Frontal cortex (tissue), 4 donors: ENCODE results near the gene RPRD2. TPM values are rescaled to one million over a fixed set of nuclear protein-coding genes. Genes with fewer than 3 reads are reported as not detected.
"Not testable (repeated sequence)": the region's sequence is repeated elsewhere in the genome, so short reads cannot be mapped to it uniquely, and the experiment has no call there.

Experiments used
- DNase-seq, 2 donors: peaks; one replicate each; pipeline ENCODE4 v3.0.0; 2012; ENCODE audit warnings: low spot score in 2 of 2
- FAIRE-seq: peaks from 2 replicates; lab custom pipeline; 2012; peaks lifted over from hg19 to GRCh38; lab: Jason Lieb, UNC
- total RNA-seq: library from RNA; depleted of rRNA; stranded (reverse); fragments of >200 nt; gene quantifications from one replicate; pipeline ENCODE4 v1.2.3, GENCODE V29; 2014
- donor health status: control.
- donor health status: control.
- donor health status: control.

The RPRD2 gene
- total RNA-seq, 1 donor from 2014 or later: 15.5 TPM

DNA sequence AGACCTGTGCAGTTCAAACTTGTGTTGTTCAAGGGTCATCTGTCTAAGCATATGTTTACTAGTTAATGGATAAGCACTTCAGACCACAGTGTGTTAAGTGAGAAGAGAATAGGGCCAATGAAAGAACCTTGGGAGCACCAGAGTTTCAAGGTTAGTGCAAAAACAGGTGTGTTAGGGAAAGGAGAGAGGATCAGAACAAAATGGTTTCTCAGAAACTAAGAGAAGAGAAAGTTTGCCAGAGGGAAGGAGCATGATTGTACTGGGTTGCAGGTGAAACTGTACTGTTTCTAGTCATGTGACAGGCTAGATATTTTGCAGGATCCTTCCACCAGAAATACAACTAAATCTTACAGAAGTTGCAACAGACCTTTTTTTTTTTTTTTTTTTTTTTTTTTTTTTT lies 23.3 kb downstream of the RPRD2 start:
- FAIRE-seq (no peak), DNase-seq (no peak)

DNA sequence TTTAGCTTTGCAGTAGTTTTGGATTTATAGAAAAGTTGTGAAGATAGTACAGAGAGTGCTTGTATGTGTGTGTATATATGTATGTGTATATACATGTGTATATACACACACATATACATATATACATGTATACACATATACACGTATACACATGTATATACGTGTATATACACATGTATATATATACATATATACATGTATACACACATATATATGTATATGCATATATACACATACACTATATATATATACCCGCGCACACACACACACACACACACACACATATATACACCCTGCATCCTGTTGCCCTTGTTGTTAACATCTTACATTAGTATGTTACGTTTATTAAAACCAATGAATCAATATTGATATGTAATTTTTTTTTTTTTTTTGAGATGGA lies 24.3 kb downstream of the RPRD2 start:
- no peak for FAIRE-seq
- no peak for DNase-seq

DNA sequence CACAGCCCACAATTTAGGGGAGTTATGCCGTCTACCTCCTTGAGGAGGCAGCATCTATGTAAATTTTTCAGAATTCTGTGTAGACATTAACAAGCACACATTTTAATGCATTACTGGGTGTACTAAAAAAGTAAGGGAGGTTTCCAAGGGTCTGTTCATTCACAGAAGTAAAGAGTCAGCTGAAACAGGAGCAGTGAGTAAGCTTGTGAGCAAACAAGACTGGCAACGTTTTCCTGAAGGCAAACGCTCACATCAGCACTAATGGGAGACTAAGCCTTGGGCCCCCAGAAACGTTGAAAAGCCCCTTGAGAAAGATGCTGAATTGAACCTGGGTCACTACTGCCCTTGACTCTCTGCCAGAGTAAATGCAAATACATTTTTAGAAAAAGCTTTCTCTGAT lies 25.7 kb downstream of the RPRD2 start:
- no peak for DNase-seq
- FAIRE-seq: no peak

DNA sequence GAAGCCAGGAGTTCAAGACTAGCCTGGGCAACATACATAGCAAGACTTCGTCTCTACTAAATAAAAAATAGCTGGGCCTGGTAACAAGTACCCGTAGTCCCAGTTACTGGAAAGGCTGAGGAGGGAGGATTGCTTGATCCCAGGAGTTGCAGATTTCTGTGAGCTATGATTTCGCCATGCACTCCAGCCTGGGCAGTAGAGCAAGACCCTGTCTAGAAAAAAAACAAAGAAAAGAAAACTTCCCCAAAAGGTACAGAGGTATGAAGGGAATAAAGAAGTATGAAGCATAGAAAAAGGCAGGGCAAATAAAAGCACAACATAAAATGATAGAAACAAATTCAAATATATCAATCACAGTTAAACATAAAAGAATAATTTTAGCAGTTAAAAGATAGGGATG lies 28.7 kb downstream of the RPRD2 start:
- FAIRE-seq: no peak
- no peak for DNase-seq

GRCh38 chr1:150395115-150395514 lies 31.2 kb downstream of the RPRD2 start:
- not testable (repeated sequence) for FAIRE-seq, DNase-seq

GRCh38 chr1:150397392-150398032 lies 33.6 kb downstream of the RPRD2 start:
- FAIRE-seq: no peak
- DNase-seq: no peak

DNA sequence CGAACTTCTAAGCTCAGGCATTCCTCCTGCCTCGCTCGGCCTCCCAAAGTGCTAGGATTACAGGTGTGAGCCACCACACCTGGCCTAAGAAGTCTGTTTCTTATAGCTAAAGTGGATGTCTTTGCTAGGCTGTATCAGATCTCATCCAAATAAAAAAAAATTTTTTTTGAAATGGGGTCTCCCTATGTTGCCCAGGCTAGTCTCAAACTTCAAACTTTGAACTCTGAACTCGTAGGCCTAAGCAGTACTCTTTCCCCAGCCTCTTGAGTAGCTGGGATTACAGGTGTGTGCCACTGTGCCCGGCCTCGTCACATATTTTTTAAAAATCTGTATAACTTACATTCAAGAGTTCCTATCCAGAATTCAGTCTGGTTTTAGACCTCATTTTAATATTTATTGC lies 40.5 kb downstream of the RPRD2 start:
- FAIRE-seq: no peak
- DNase-seq: no peak

DNA sequence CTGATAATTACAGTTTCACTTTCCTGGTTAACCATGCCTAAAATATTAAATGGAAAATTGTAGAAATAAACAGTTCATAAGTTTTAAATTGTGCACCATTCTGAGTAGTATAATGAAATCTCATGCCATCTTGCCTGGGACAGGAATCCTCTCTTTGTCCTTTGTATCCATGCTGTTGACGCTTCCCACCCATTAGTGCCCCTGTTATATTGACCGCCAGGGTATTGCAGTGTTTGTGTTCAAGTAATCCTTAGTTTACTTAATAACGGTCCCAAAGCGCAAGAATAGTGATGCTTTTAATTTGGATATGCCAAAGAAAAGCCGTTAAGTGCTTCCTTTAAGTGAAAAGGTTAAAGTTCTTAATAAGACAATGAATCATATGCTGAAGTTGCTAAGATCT lies 41.7 kb downstream of the RPRD2 start:
- DNase-seq: no peak
- no peak for FAIRE-seq

DNA sequence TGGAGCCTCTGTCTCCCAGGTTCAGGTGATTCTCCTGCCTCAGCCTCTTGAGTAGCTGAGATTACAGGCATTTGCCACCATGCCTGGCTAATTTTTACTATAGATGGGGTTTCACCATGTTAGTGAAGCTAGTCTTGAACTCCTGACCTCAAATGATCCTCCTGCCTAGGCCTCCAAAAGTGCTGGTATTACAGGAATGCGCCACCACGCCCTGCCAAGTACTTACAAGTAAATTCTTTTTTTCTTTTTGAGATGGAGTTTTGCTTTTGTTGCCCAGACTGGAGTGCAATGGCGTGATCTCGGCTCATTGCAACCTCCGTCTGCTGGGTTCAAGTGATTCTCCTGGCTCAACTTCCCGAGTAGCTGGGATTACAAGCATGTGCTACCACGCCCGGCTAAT lies 42.5 kb downstream of the RPRD2 start:
- DNase-seq: no peak

GRCh38 chr1:150407330-150407729 lies 43.4 kb downstream of the RPRD2 start:
- FAIRE-seq (no peak), DNase-seq (no peak)

More for the DNA sequence above, 42.5 kb downstream of the RPRD2 start:
- no peak for FAIRE-seq

GRCh38 chr1:150408800-150409199 lies 44.9 kb downstream of the RPRD2 start:
- FAIRE-seq (no peak), DNase-seq (no peak)

DNA sequence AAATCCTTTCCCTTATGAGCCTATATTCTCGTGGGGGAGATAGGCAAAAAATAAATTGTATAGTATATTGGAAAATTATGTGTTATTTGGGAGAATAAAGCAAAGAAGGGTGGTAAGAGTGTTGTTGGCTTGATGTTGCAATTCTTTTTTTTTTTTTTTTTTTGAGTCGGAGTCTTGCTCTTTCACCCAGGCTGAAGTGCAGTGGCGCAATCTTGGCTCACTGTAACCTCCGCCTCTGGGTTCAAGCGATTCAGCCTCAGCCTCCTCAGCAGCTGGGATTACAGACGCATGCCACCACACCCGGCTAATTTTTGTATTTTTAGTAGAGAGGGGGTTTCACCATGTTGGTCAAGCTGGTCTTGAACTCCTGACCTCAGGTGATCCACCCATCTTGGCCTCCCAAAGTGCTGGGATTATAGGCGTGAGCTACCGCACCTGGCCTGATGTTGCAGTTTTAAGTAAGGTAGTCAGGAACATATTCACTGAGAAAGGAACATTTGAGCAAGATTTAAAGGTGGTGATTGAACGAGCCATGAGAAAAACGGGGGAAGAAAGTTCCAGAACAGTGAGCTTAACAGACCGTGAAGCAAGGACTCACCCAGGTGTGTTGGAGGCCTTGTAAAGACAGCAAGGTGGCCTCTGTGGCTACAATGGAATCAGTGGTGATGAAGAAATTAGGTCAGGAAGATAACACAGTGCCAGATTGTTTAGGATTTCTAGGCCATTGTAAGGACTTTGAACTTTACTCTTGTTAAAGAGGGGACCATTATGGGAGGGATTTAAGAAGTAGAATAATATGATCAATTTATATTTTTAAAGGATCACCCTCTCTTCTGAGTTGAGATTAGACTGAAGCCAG lies 45.8 kb downstream of the RPRD2 start:
- DNase-seq (no peak), FAIRE-seq (no peak)

GRCh38 chr1:150410582-150411101 lies 46.7 kb downstream of the RPRD2 start:
- FAIRE-seq: no peak
- peak in 1 of 2 donors; percentile 17 for DNase-seq

DNA sequence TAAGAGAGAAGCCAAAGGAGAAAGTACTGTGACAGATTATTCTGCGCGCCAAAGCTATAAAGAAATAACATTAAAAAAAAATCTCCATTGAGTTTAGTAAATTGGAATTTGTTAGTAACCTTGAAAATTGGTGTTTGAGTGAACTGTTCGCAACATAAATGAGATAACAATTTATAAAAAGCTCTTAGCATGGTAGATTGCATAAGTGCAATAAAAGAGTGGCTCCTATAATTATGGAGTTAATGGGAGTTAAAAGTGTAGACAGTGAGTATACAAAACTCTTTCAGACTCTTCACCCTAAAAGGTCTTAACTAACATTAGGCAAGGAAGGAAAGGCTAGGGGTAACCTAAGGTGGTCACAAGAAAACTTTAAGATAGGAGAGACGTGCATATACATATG lies 50.6 kb downstream of the RPRD2 start:
- DNase-seq: no peak
- no peak for FAIRE-seq

- FAIRE-seq (no peak), DNase-seq (no peak)
These were observed 51.9 kb downstream of the RPRD2 start for GRCh38 chr1:150415800-150416199.

GRCh38 chr1:150420560-150421265 lies 56.8 kb downstream of the RPRD2 start:
- DNase-seq: peak in 1 of 2 donors; percentile 11
- no peak for FAIRE-seq

GRCh38 chr1:150422541-150422940 lies 58.6 kb downstream of the RPRD2 start:
- FAIRE-seq: no peak
- DNase-seq: no peak

DNA sequence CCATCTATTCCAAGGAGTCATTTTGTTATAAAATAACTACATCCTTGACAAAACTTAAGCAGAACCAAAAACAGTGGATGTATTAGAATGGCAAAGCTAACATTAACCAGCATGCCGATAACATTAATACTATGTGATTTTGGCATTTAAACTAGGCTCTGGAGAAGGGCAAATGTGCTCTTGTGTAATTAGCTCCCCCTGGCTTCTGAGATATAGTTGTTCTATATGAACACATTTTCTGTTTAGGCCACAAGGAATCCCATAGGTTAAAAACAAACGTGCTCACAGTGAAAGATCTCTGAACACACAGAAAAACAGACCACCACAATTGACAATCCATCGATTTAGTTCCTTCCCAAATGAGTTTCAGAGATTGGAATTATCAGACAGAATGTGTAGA lies 65.9 kb downstream of the RPRD2 start:
- no peak for DNase-seq
- no peak for FAIRE-seq

GRCh38 chr1:150441121-150441520 lies 77.2 kb downstream of the RPRD2 start:
- DNase-seq (no peak), FAIRE-seq (no peak)

DNA sequence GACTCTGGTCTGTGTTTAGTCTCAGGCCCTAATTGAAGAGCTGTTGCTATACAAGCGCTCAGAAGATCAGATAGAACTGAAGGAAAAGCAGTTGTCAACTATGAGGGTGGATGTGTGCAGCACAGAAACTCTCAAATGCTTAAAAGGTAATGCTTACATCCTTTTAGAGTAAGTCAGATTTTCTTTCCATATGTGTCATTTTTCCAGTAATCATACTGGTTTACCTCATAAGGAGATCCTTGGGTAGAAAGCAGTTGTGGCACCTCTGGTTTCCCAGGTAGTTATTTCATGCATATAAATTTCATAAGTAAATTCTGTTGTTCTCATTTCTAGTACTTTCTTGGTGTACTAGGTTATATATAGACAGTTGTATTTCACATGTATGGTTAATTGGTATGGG lies 80.3 kb downstream of the RPRD2 start:
- FAIRE-seq (no peak), DNase-seq (no peak)
